ENCODE results near the gene RAP2B. TPM values are rescaled to one million over a fixed set of nuclear protein-coding genes. Genes with fewer than 3 reads are reported as not detected.

Gene RAP2B
- total RNA-seq, 1 donor from 2014 or later = 16.5 TPM

DNA sequence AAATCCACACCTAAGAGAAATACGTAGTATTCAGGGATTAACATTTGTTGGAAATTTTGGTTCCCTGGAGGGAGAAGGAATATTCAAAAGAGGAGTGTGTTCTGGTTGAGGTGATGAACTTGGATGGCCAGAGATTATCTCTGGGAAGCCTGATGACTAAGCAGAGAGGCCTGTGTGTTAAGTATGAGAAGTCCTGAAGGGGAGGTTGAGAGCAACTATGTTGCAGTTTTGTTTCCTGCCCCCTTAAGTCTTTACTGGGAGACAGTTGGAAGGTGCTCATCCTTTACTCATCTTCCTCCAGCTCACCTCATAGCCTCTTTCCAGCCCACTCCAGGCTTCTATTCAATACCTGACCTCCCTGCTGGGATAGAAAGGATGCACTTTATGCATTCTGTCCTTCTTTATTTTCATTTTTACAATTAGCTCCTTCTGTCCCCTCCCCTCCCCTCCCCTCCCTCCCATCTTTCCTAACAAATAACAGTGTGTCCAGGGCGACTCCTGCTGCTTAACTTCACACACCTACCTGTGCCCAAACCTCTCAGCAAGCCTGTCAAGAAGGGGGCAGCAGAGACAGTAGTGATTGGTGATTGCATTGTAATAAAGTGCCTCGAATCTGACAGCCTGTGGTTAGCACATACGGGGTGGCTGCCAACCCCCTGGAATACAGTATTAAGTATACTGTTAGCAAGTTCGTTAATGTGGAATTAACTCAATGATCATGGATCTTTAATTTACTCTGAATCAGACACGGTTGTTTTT, 11.9 kb downstream of the RAP2B start:
- H3K27ac Mint-ChIP-seq = no peak overlapping the region
- H3K4me3 Mint-ChIP-seq = no peak overlapping the region
- H3K36me3 Mint-ChIP-seq = no peaks in the 10 kb centered on the region
- no peak for DNase-seq (ENCODE audit: extremely low spot score, unreplicated experiment)
- H3K4me1 Mint-ChIP-seq (ENCODE audit: unreplicated experiment) = no peaks in the 10 kb centered on the region
- H3K27me3 Mint-ChIP-seq = no peaks in the 10 kb centered on the region
- H3K9me3 Mint-ChIP-seq = no peaks in the 10 kb centered on the region
- no peak for TF ChIP-seq CTCF (conservative IDR thresholded peaks at IDR 0.05)

GRCh38 chr3:153176197-153176596, 14.2 kb downstream of the RAP2B start:
- H3K4me1 Mint-ChIP-seq (ENCODE audit: unreplicated experiment) = no peaks in the 10 kb centered on the region
- no peaks in the 10 kb centered on the region for H3K27me3 Mint-ChIP-seq
- H3K36me3 Mint-ChIP-seq = no peaks in the 10 kb centered on the region
- no peaks in the 10 kb centered on the region for H3K9me3 Mint-ChIP-seq
- H3K27ac Mint-ChIP-seq = no peak overlapping the region
- no peak overlapping the region for H3K4me3 Mint-ChIP-seq
- TF ChIP-seq CTCF (conservative IDR thresholded peaks at IDR 0.05) = no peak
- DNase-seq (ENCODE audit: extremely low spot score, unreplicated experiment) = no peak

- no peak for TF ChIP-seq CTCF (conservative IDR thresholded peaks at IDR 0.05)
- Mint-ChIP-seq H3K9me3 (no peaks in the 10 kb centered on the region), H3K36me3 (no peaks in the 10 kb centered on the region), H3K4me3 (no peak overlapping the region), H3K27ac (no peak overlapping the region), H3K4me1 (ENCODE audit: unreplicated experiment) (no peaks in the 10 kb centered on the region), H3K27me3 (no peaks in the 10 kb centered on the region)
- no peak for DNase-seq (ENCODE audit: extremely low spot score, unreplicated experiment)
These were observed 18.9 kb downstream of the RAP2B start for GRCh38 chr3:153180860-153181372.

GRCh38 chr3:153182501-153183293, 20.7 kb downstream of the RAP2B start:
- no peak overlapping the region for H3K4me3 Mint-ChIP-seq
- H3K36me3 Mint-ChIP-seq = no peaks in the 10 kb centered on the region
- no peaks in the 10 kb centered on the region for H3K9me3 Mint-ChIP-seq
- no peaks in the 10 kb centered on the region for H3K4me1 Mint-ChIP-seq (ENCODE audit: unreplicated experiment)
- TF ChIP-seq CTCF (conservative IDR thresholded peaks at IDR 0.05) = no peak
- no peak overlapping the region for H3K27ac Mint-ChIP-seq
- H3K27me3 Mint-ChIP-seq = no peaks in the 10 kb centered on the region
- no peak for DNase-seq (ENCODE audit: extremely low spot score, unreplicated experiment)

- H3K36me3 Mint-ChIP-seq = no peaks in the 10 kb centered on the region
- no peak overlapping the region for H3K27ac Mint-ChIP-seq
- H3K9me3 Mint-ChIP-seq = no peaks in the 10 kb centered on the region
- no peak for TF ChIP-seq CTCF (conservative IDR thresholded peaks at IDR 0.05)
- no peak for DNase-seq (ENCODE audit: extremely low spot score, unreplicated experiment)
- no peaks in the 10 kb centered on the region for H3K4me1 Mint-ChIP-seq (ENCODE audit: unreplicated experiment)
- no peaks in the 10 kb centered on the region for H3K27me3 Mint-ChIP-seq
- H3K4me3 Mint-ChIP-seq = no peak overlapping the region
These were observed 28.9 kb downstream of the RAP2B start for GRCh38 chr3:153190923-153191322.

All from type B pancreatic cell (in vitro differentiated cells).